Measurements from ENCODE around the gene SPG11. TPM values are rescaled to one million over a fixed set of nuclear protein-coding genes. Genes with fewer than 3 reads are reported as not detected.
"Not testable (repeated sequence)": the region's sequence is repeated elsewhere in the genome, so short reads cannot be mapped to it uniquely, and the experiment has no call there.

SPG11 gene
- total RNA-seq, 1 donor from 2014 or later: 161 TPM

GRCh38 chr15:44550256-44550655 is 113.2 kb downstream of the SPG11 start:
- Mint-ChIP-seq H3K27me3 (no peaks in the 10 kb centered on the region), H3K36me3 (ENCODE audit: low read depth) (peaks cover 49% of the 10 kb centered on the region), H3K4me1 (peaks cover 26% of the 10 kb centered on the region), H3K9me3 (no peaks in the 10 kb centered on the region), H3K4me3 (no peak overlapping the region), H3K27ac (no peak overlapping the region)
- ATAC-seq (ENCODE audit: low read depth) (peak; percentile 53), DNase-seq (no peak)
- intact Hi-C loops (cut with micrococcal nuclease): loop anchor here (1.0 to 2.0 kb wide), 2 partner anchors 13 to 15 kb away; partner anchors contain the start of gene EIF3J
- TF ChIP-seq, protein P1, sequence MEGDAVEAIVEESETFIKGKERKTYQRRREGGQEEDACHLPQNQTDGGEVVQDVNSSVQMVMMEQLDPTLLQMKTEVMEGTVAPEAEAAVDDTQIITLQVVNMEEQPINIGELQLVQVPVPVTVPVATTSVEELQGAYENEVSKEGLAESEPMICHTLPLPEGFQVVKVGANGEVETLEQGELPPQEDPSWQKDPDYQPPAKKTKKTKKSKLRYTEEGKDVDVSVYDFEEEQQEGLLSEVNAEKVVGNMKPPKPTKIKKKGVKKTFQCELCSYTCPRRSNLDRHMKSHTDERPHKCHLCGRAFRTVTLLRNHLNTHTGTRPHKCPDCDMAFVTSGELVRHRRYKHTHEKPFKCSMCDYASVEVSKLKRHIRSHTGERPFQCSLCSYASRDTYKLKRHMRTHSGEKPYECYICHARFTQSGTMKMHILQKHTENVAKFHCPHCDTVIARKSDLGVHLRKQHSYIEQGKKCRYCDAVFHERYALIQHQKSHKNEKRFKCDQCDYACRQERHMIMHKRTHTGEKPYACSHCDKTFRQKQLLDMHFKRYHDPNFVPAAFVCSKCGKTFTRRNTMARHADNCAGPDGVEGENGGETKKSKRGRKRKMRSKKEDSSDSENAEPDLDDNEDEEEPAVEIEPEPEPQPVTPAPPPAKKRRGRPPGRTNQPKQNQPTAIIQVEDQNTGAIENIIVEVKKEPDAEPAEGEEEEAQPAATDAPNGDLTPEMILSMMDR (IDR thresholded peaks at IDR 0.05): no peak
- POLR2A ChIA-PET: interaction anchor here (0.7 to 0.8 kb wide), 2 partner anchors 34 to 49 kb away, joined by 3 to 4 read pairs; no protein-coding TSS in a partner anchor
- CTCF ChIA-PET: interaction anchor here (0.6 to 1.1 kb wide), 2 partner anchors 10 to 28 kb away, joined by 3 to 4 read pairs; no protein-coding TSS in a partner anchor

GRCh38 chr15:44549152-44549551 is 114.3 kb downstream of the SPG11 start:
- ATAC-seq (ENCODE audit: low read depth); intact Hi-C loops (cut with micrococcal nuclease); CTCF ChIA-PET; H3K27ac Mint-ChIP-seq; DNase-seq; H3K27me3 Mint-ChIP-seq; H3K9me3 Mint-ChIP-seq; H3K4me3 Mint-ChIP-seq: not testable (repeated sequence)
- Mint-ChIP-seq H3K4me1 (peaks cover 28% of the 10 kb centered on the region), H3K36me3 (ENCODE audit: low read depth) (peaks cover 40% of the 10 kb centered on the region)
- POLR2A ChIA-PET: interaction anchor here (0.6 kb wide), 1 partner anchor 124 kb away, joined by 5 read pairs; no protein-coding TSS in a partner anchor

GRCh38 chr15:44545913-44546802 is 117.3 kb downstream of the SPG11 start:
- ChIA-PET POLR2A (interaction anchor here (1.1 to 2.3 kb wide), 3 partner anchors 9 to 117 kb away, joined by 7 to 33 read pairs (median 15); partner anchors contain the start of genes EIF3J and SPG11), CTCF (interaction anchor here (0.7 to 1.2 kb wide), 3 partner anchors 12 to 191 kb away, joined by 3 to 4 read pairs (median 4); no protein-coding TSS in a partner anchor)
- peaks cover 51% of the 10 kb centered on the region for H3K4me1 Mint-ChIP-seq
- H3K9me3 Mint-ChIP-seq: no peaks in the 10 kb centered on the region
- no peak overlapping the region for H3K4me3 Mint-ChIP-seq
- no peak for DNase-seq
- no peaks in the 10 kb centered on the region for H3K27me3 Mint-ChIP-seq
- peaks cover 40% of the 10 kb centered on the region for H3K36me3 Mint-ChIP-seq (ENCODE audit: low read depth)
- H3K27ac Mint-ChIP-seq: peak overlapping the region; percentile 57
- peak; percentile 64 for ATAC-seq (ENCODE audit: low read depth)
- intact Hi-C loops (cut with micrococcal nuclease): loop anchor here (1.0 kb wide), 1 partner anchor 9 kb away; the partner anchor contains the start of gene EIF3J
- TF ChIP-seq, protein P1 (IDR thresholded peaks at IDR 0.05): no peak

- intact Hi-C loops (cut with micrococcal nuclease); H3K9me3 Mint-ChIP-seq; ATAC-seq (ENCODE audit: low read depth); DNase-seq; H3K4me3 Mint-ChIP-seq; H3K27me3 Mint-ChIP-seq; H3K27ac Mint-ChIP-seq: not testable (repeated sequence)
- Mint-ChIP-seq H3K36me3 (ENCODE audit: low read depth) (peaks cover 46% of the 10 kb centered on the region), H3K4me1 (peaks cover 48% of the 10 kb centered on the region)
- ChIA-PET CTCF (interaction anchor here (0.6 kb wide), 1 partner anchor 1743 kb away, joined by 3 read pairs; no protein-coding TSS in a partner anchor), POLR2A (interaction anchor here (2.3 kb wide), 1 partner anchor 7 kb away, joined by 33 read pairs; the partner anchor contains the start of gene EIF3J)
Observed at GRCh38 chr15:44544745-44545144, 118.7 kb downstream of the SPG11 start.

- no peak overlapping the region for H3K27ac Mint-ChIP-seq
- DNase-seq (no peak), ATAC-seq (ENCODE audit: low read depth) (no peak)
- intact Hi-C loops (cut with micrococcal nuclease): no loop called here
- ChIA-PET POLR2A (interaction anchor here (1.0 kb wide), 1 partner anchor 167 kb away, joined by 3 read pairs; no protein-coding TSS in a partner anchor), CTCF (no interaction called here)
- H3K4me1 Mint-ChIP-seq: peaks cover 64% of the 10 kb centered on the region
- H3K27me3 Mint-ChIP-seq: no peaks in the 10 kb centered on the region
- no peak overlapping the region for H3K4me3 Mint-ChIP-seq
- peaks cover 40% of the 10 kb centered on the region for H3K36me3 Mint-ChIP-seq (ENCODE audit: low read depth)
- H3K9me3 Mint-ChIP-seq: no peaks in the 10 kb centered on the region
- TF ChIP-seq, protein P1 (IDR thresholded peaks at IDR 0.05): no peak
Observed at GRCh38 chr15:44542596-44542995, 120.9 kb downstream of the SPG11 start.
